Hepatocyte (in vitro differentiated cells): ENCODE results near the gene RABGAP1L. TPM values are rescaled to one million over a fixed set of nuclear protein-coding genes. Genes with fewer than 3 reads are reported as not detected.

Experiments used
- DNase-seq: peaks from one replicate; pipeline ENCODE4 v3.0.0-alpha.2; 2016; ENCODE audit warnings: low spot score
- H2AFZ ChIP-seq: fragments of 200-600 bp; sonication (generic); 2 replicates; pipeline ENCODE4 v1.6.0; 2016; ENCODE audit warnings: antibody characterized with exemption, mild to moderate bottlenecking
- H3K27ac ChIP-seq: fragments of 200-600 bp; sonication (generic); 2 replicates; pipeline ENCODE4 v1.5.1; 2016; ENCODE audit warnings: mild to moderate bottlenecking
- H3K27me3 ChIP-seq: fragments of 200-600 bp; sonication (generic); 2 replicates; pipeline ENCODE4 v1.6.1; 2016
- H3K36me3 ChIP-seq: fragments of 200-600 bp; sonication (generic); replicated peaks from 2 replicates; pipeline ENCODE4 v1.5.1; 2016; ENCODE audit warnings: low read depth; ENCODE audit not compliant: insufficient read depth
- H3K4me1 ChIP-seq: fragments of 200-600 bp; sonication (generic); 2 replicates; pipeline ENCODE4 v1.5.1; 2016; ENCODE audit warnings: mild to moderate bottlenecking, moderate library complexity; ENCODE audit not compliant: insufficient read depth
- H3K4me2 ChIP-seq: fragments of 200-600 bp; sonication (generic); 2 replicates; pipeline ENCODE4 v1.6.0; 2016
- H3K4me3 ChIP-seq: fragments of 200-600 bp; sonication (generic); 2 replicates; pipeline ENCODE4 v1.5.1; 2016; ENCODE audit warnings: mild to moderate bottlenecking
- H3K79me2 ChIP-seq: fragments of 200-600 bp; sonication (generic); 2 replicates; pipeline ENCODE4 v1.6.0; 2017; ENCODE audit warnings: mild to moderate bottlenecking
- H3K9me2 ChIP-seq: fragments of 200-600 bp; sonication (generic); replicated peaks from 2 replicates; pipeline ENCODE4 v1.6.0; 2017; ENCODE audit warnings: mild to moderate bottlenecking; ENCODE audit not compliant: insufficient read depth
- H3K9me3 ChIP-seq: fragments of 200-600 bp; sonication (generic); 2 replicates; pipeline ENCODE4 v1.5.1; 2016; ENCODE audit warnings: low read depth, mild to moderate bottlenecking
- H4K20me1 ChIP-seq: fragments of 200-600 bp; sonication (generic); 2 replicates; pipeline ENCODE4 v1.6.0; 2016; ENCODE audit warnings: mild to moderate bottlenecking; ENCODE audit not compliant: insufficient read depth, poor library complexity, severe bottlenecking
- CTCF ChIP-seq: fragments of 200-600 bp; sonication (generic); IDR thresholded peaks from 2 replicates; pipeline ENCODE4 v1.5.1; 2016; ENCODE audit warnings: antibody characterized with exemption, mild to moderate bottlenecking; ENCODE audit not compliant: poor library complexity
- EZH2 ChIP-seq: fragments of 200-600 bp; sonication (generic); IDR thresholded peaks from 2 replicates; pipeline ENCODE4 v1.6.1; 2016; ENCODE audit warnings: antibody characterized with exemption, mild to moderate bottlenecking, borderline replicate concordance
- EZH2phosphoT487 ChIP-seq: fragments of 200-600 bp; sonication (generic); IDR thresholded peaks from one replicate; pipeline ENCODE4 v1.6.1; 2018; ENCODE audit warnings: antibody characterized with exemption, mild to moderate bottlenecking, low read depth, moderate library complexity; ENCODE audit not compliant: unreplicated experiment, severe bottlenecking
- WGBS: methylation state at CpG from one replicate; pipeline ENCODE4 v1.1.6; 2016; ENCODE audit warnings: low lambda C conversion rate; ENCODE audit errors: missing lambda C conversion rate; 5-methylcytosine and 5-hydroxymethylcytosine counted together
- polyA plus RNA-seq: library from polyadenylated mRNA; unstranded; fragments of >200 nt; fragmentation: Nextera tagmentation; extraction: Ambion mirVana; gene quantifications from 2 replicates; pipeline ENCODE4 v1.2.1, GENCODE V29; 2016
- total RNA-seq: library from RNA; depleted of rRNA; stranded (reverse); fragments of >200 nt; gene quantifications from 2 replicates; pipeline ENCODE4 v1.2.3, GENCODE V29; 2014

RABGAP1L gene
- total and polyA plus RNA-seq, 2 experiments from 2014 or later, result 15.0 to 41.8 TPM

- H2AFZ ChIP-seq, result no peak overlapping the region
- peaks cover 86% of the 10 kb centered on the region for H3K79me2 ChIP-seq
- H3K9me3 ChIP-seq, result no peaks in the 10 kb centered on the region
- H3K4me1 ChIP-seq, result peaks cover 8% of the 10 kb centered on the region
- no peaks in the 10 kb centered on the region for H3K36me3 ChIP-seq
- WGBS, result 99% methylated on average over 8 of the region's 8 CpGs
- no peak overlapping the region for H3K27ac ChIP-seq
- no peak overlapping the region for H3K4me2 ChIP-seq
- no peak overlapping the region for H3K4me3 ChIP-seq
- H3K9me2 ChIP-seq, result no peaks in the 10 kb centered on the region
- no peaks in the 10 kb centered on the region for H3K27me3 ChIP-seq
- no peak for TF ChIP-seq EZH2phosphoT487
- no peak for TF ChIP-seq EZH2
- no peak for TF ChIP-seq CTCF
- DNase-seq, result no peak
- peaks cover 14% of the 10 kb centered on the region for H4K20me1 ChIP-seq
These were observed 845.9 kb downstream of the RABGAP1L start for GRCh38 chr1:175005085-175005783.

- Histone ChIP-seq H3K4me1 (no peaks in the 10 kb centered on the region), H2AFZ (no peak overlapping the region), H4K20me1 (no peaks in the 10 kb centered on the region), H3K36me3 (peaks cover 6% of the 10 kb centered on the region), H3K9me3 (no peaks in the 10 kb centered on the region), H3K9me2 (no peaks in the 10 kb centered on the region), H3K4me3 (no peak overlapping the region), H3K27ac (no peak overlapping the region), H3K27me3 (no peaks in the 10 kb centered on the region), H3K4me2 (no peak overlapping the region), H3K79me2 (peaks cover 43% of the 10 kb centered on the region)
- WGBS, result 91% methylated on average over 10 of the region's 10 CpGs
- no peak for TF ChIP-seq EZH2phosphoT487
- TF ChIP-seq CTCF, result no peak
- TF ChIP-seq EZH2, result no peak
- DNase-seq, result no peak
These were observed 850.2 kb downstream of the RABGAP1L start for GRCh38 chr1:175009532-175009931.

- H2AFZ ChIP-seq, result no peak overlapping the region
- no peaks in the 10 kb centered on the region for H4K20me1 ChIP-seq
- H3K36me3 ChIP-seq, result peaks cover 6% of the 10 kb centered on the region
- H3K4me2 ChIP-seq, result no peak overlapping the region
- DNase-seq, result no peak
- peaks cover 6% of the 10 kb centered on the region for H3K79me2 ChIP-seq
- no peaks in the 10 kb centered on the region for H3K27me3 ChIP-seq
- no peak overlapping the region for H3K4me3 ChIP-seq
- H3K9me2 ChIP-seq, result no peaks in the 10 kb centered on the region
- no peak overlapping the region for H3K27ac ChIP-seq
- H3K4me1 ChIP-seq, result no peaks in the 10 kb centered on the region
- no peaks in the 10 kb centered on the region for H3K9me3 ChIP-seq
- 94% methylated on average over 1 of the region's 1 CpG for WGBS
- TF ChIP-seq EZH2 (no peak), EZH2phosphoT487 (no peak)
These were observed 854.1 kb downstream of the RABGAP1L start for GRCh38 chr1:175013445-175013844.

- Histone ChIP-seq H3K4me2 (peak overlapping the region; percentile 49), H3K9me2 (no peaks in the 10 kb centered on the region), H3K4me1 (no peaks in the 10 kb centered on the region), H3K27ac (no peak overlapping the region), H4K20me1 (no peaks in the 10 kb centered on the region), H3K9me3 (no peaks in the 10 kb centered on the region), H3K4me3 (no peak overlapping the region), H3K79me2 (peaks cover 9% of the 10 kb centered on the region), H3K27me3 (no peaks in the 10 kb centered on the region), H3K36me3 (peaks cover 6% of the 10 kb centered on the region), H2AFZ (no peak overlapping the region)
- DNase-seq, result no peak
- no peak for TF ChIP-seq EZH2phosphoT487
- TF ChIP-seq EZH2, result no peak
- no peak for TF ChIP-seq CTCF
- WGBS, result 89% methylated on average over 4 of the region's 4 CpGs
These were observed 855.9 kb downstream of the RABGAP1L start for GRCh38 chr1:175015243-175015642.
